Stimulated activated naive CD4-positive, alpha-beta T cell (primary cell): Measurements from ENCODE around the gene SETD6.
"Not testable (repeated sequence)": the region's sequence is repeated elsewhere in the genome, so short reads cannot be mapped to it uniquely, and the experiment has no call there.

Source experiments
- DNase-seq, 6 experiments: peaks; one replicate each; lab custom pipeline; 2025; lab: John Stamatoyannopoulos, UW

SETD6 gene

DNA sequence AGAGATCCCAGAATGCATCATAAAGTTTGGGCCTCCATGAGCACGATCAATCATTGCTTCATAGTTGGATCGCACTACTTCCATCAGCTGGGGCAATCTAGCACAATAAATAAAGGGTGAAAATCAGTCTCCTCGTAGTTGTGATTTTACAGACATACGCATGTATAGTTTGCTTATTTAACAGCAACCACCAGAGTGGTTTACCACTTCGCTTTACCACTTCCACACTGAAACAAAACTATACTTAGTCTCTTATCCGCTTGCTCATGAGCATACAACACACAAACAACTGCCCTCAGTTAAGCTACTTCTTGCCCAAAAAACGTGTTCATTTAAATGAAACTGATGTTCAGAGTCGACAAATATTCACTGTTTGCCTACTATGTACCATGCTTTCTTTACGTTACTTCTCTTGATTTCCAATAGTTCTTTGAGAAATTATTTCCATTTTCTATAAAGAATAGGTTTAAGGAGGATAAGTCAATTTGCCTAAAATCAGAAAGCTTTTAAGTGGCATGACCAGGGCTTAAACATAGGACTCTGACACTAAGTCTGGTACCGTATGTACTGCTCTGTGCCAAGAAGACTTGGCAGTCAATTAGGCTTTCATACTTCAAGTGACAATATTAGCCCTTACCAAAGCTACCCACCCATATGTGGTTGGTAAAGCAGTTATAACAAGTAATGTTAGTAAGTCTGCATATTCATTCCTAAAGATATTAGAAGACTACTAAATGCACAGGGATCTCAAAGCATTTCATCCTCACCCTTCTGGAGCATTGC is 22.0 kb downstream of the SETD6 start:
- no peak for DNase-seq

GRCh38 chr16:58541711-58542110 is 26.4 kb downstream of the SETD6 start:
- DNase-seq, result no peak

- DNase-seq, result no peak
Observed at GRCh38 chr16:58542291-58542690, 27.0 kb downstream of the SETD6 start.

DNA sequence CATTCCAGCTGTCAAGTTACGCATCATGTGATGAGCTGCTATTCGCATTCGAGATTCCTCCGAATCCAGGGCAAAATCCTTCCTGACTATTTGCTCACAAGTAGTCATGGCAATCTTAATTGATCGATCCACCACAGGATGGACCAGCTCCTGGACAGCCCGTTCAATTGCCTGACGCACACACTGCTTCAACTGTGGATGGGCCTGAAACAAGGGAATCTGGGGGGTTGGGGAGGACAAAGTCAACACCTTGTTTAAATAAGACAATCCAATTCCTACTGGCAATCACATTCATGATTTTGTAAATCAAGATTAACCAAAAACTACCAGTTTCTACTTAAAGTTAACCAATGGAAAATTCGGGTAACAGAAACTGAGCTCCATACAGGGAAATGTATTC is 28.4 kb downstream of the SETD6 start:
- DNase-seq, result no peak

- no peak for DNase-seq
Observed at GRCh38 chr16:58548378-58548777, 33.1 kb downstream of the SETD6 start.

GRCh38 chr16:58551496-58551895 is 36.2 kb downstream of the SETD6 start:
- no peak for DNase-seq

DNA sequence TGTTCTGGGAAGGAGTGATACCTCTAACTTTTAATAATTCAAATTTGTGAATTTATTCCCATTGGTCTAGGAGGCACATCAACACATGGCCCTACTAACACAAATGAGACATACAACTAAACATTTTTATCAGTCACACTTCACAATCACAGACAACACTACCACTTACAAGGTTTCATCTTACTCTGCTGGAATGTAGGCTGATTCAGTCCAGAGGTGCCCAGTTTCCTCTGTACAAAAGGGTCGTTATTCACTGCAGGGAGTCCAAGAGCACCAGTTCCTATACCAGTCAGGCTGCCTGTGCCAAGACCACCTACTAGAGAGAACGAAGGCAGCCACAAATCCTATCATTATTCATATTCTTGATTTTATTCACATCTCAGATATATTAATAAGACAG is 41.4 kb downstream of the SETD6 start:
- no peak for DNase-seq

- DNase-seq, result no peak
Observed at GRCh38 chr16:58563235-58563634, 47.9 kb downstream of the SETD6 start.

DNA sequence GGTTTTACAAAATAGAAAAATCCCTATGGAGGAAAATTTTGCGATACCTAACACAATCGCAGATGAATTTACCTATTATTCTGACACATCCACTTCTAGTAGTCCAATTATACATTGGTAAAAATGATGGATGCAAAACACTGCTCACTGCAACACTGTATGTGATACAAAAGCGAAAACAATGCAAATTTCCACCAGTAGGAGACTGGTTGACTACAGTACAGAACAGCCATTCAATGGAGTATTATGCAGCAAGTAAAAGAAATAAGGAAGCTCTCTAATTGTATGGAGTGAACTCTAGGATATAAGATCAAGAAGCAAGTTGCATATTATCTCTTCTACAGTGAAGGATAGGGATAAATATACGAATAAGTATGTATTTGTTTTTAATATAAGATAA is 48.5 kb downstream of the SETD6 start:
- no peak for DNase-seq

DNA sequence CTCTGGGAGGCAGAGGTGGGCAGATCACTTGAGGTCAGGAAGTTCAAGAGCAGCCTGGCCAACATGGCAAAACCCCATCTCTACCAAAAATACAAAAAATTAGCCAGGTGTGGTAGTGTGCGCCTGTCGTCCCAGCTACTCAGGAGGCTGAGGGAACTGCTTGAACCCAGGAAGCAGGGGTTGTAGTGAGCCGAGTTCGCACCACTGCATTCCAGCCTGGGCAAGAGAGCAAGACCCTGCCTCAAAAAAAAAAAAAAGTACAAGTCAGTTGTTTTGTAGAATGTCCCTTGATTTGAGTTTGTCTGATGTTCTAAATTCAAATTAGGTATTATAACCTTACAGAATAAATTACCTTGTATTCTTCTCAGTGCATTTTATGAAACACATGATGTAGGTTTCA is 50.4 kb downstream of the SETD6 start:
- not testable (repeated sequence) for DNase-seq
